ENCODE measurements around the gene PLEKHB1.

The PLEKHB1 gene, protein sequence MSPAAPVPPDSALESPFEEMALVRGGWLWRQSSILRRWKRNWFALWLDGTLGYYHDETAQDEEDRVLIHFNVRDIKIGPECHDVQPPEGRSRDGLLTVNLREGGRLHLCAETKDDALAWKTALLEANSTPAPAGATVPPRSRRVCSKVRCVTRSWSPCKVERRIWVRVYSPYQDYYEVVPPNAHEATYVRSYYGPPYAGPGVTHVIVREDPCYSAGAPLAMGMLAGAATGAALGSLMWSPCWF

DNA sequence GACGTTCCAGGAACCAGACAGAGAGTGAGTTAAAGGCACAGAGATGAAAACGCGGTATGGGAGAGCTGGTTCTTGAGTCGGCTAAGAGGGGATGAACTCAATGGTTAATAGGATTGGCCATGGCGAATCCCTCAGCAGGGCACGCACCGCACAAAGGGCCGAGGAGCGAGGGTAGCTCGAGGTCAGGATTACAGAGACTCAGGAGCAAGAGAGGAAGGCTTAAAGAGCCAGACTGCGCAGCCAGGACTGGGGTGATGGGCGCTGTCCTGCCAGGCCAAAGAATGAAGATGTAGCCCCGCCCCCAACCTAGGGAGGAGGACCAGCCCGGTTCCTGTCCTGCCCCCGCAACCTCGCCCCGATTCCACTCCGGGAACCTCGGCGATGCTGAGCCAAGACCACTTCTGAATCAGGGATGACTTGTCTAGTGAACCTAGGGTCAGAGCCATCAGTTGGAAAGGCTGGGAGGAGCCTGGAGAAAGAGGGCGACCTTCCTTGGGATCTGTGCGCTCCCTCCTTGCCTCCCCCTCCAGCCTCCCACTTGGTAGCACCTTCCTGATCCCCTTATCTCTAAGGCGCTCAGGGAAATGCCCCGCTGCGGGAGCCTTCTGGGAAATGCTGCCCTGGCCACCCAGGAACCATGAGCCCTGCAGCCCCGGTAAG, at the start of gene PLEKHB1:
Gene PLEKHB1 (plus strand): TSS at position 610 of the 660 bp plus-strand sequence. CDS start 28 bp downstream, at position 638.
- DNase-seq = no peak

DNA sequence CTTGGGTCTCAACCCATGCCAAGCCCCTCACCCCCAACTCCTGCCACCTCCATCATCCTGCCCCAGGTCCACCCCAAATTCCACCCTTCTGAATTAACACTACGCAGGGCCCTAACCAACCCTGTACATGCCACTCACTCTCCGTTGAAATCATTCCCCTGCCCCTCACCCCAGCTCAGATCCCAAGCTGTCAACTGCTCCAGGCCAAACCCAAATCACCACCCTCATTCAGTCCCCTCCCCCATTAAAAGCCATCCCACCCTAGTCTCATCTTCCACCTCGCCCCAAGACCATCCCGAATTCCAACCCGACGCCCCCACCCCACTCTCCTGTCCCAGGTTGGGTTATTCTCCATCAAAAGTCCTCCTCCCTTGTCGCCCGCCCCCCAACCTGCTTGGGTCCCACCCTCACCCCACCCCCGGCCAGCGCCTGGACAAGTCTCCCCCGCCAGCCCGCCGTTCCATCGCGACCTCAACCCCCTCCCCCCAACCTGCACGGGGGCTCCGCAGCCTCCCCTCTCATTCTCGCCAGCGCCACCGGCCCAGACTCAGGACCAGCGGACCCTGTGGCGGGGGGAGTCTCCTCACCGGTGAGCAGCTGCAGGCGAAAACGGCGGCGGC, 48.9 kb upstream of the PLEKHB1 start:
- DNase-seq = no peak

DNA sequence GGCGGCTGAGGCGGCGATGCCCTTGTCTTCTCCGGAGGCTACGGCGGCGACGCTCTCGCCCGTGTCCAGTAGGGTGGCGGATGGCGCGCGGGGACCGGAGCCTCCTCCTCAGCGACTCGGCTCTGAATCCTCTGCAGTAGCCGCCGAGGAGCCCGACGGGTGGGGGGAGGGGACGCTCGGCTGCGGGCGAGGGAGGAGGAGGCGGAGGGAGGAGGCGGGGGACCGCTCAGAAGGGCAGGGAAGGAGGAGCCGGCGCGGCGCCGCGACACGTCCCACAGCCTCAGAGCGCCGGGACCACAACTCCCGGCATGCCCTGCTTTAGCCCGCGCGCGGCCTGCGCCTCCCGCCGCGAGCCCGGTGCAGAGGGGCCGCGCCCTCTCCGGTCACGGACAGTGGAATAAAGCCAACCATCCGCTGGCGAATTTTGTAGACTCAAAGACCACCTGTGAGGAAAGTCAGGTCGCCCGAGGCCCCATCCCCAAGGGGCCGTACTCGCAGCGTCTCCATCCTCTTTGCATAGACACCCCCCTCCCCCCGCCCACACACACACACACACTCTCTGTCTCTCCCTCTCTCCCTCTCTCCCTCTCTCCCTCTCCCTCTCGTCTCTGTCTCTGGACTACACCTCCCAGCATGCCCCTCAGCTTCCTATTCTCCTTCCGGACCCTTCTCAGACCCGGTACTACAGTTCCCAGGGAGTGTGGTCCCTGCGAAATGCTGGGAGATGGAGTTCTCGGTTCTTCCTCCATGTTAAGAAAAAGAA, 48.2 kb upstream of the PLEKHB1 start, which contains the start of gene FAM168A:
Gene FAM168A (minus strand): TSS at position 157 of the 763 bp plus-strand sequence. CDS start 129,638 bp downstream, outside the sequence.
- peak; percentile 91 to 92 for DNase-seq

DNA sequence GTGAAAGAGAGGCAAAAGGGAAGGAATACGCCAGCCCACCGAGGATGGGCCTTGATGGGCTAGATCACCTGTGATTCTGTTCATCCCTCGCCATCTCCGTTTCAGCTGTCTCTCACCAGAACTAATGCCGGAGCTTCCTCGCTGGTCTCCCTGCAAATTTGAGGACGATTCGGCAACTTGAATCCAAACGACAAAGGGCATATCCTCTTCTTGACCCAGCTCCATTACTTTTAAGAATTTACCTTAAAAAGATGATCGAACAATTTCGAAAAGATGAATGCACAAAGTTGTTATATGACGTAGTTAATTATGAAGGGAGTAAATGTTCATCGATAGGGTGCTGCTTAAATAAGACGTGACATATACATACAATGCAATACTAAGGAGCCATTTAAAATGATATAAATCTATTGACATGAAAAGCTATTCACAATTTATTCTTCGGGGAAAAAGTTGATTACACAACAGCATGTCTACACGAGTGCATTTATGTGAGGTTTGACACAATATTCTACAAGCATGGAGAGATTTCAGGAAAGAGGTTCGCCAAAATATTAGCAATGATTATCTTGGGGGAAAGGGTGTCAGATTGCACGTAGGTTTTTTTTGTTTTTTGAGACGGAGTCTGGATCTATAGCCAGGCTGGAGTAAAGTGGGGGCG, 47.5 kb upstream of the PLEKHB1 start:
- DNase-seq = no peak

DNA sequence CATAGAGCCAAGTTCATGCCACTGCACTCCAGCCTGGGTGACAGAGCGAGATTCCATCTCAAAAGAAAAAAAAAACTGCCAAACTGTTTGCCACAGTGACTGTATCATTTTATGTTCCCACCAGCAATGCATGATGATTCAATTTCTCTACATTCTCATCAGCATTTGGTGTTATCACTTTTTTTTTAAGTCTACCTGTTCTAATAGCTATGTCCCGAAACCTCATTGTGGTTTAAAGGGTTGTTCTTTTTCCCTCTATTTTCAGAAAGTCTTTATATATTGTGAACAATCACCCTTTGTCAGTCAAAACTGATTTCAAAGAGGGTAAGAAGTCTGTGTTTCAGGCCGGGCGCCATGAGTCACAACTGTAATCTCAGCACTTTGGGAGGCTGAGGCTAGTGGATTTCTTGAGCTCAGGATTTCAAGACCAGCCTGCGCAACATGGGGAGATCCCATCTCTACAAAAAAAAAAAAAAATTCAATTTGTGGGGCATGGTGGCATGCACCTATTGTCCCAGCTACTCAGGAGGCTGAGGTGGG, 33.7 kb upstream of the PLEKHB1 start:
- no peak for DNase-seq

DNA sequence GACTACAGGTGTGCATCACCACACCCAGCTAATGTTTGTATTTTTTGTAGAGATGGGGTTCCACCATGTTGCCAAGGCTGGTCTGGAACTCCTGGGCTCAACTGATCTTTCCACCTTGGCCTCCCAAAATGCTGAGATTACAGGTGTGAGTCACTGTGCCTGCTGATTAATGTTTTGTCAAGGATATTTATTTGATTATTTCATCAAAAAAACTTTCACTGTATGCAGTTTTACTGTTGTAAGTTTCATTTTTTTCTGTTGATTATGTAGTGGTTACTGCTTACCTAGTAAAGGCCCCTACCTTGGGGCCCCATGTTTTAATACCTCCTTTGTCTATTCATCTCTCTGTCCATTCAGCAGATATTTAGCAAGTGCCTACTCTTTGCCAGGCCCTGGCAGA, 31.8 kb upstream of the PLEKHB1 start:
- DNase-seq = no peak

DNA sequence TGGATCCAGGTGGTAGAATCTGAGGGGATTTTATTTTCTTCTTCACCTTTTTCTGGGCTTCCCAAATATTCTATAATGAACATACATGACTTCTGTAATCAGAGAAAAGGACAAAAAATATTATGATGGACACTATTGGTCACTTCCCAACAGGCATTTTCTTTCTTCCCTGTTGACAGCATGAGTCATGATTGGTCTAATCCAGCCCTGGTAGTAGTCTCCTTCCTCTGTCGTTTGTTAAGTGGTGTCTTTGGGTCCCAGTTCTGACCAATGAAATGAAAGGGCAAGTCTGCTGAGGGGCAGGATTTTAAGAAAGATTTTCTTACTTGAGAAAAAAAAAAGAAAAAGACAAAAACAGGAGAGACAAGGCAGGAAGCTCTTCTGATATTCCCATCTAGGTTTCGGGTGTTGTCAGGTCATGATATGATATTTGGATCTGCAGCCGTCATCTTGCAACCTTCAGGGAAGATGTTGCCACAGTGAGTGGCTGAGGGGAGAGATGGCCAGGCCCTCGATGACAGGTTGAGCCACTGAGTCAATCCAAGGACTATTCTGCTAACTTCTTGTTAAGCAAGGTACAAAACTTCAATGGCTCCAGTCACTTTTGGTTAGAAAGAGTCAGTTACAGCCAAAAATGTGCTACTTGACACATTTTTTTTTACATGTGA, 23.3 kb upstream of the PLEKHB1 start:
- no peak for DNase-seq

DNA sequence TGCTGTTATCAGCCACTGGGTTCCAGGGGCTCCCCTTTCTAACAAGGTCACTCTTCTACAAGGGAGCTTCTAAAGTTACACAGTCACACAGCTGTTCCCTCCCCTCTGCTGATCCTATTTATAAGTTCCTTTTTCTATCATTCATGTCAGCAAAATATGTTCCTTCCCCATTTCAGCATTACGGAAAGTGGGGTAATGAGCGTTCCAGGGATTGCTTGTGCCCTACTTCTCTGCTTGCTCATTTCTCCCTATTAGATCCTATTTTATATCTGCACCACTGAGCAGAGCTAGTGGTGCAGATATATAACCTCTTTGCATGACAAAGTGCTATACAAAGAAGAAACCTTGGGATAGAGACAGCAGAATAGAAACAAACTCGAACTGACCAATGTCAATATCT, 22.7 kb upstream of the PLEKHB1 start:
- peak; percentile 76 to 89 for DNase-seq

DNA sequence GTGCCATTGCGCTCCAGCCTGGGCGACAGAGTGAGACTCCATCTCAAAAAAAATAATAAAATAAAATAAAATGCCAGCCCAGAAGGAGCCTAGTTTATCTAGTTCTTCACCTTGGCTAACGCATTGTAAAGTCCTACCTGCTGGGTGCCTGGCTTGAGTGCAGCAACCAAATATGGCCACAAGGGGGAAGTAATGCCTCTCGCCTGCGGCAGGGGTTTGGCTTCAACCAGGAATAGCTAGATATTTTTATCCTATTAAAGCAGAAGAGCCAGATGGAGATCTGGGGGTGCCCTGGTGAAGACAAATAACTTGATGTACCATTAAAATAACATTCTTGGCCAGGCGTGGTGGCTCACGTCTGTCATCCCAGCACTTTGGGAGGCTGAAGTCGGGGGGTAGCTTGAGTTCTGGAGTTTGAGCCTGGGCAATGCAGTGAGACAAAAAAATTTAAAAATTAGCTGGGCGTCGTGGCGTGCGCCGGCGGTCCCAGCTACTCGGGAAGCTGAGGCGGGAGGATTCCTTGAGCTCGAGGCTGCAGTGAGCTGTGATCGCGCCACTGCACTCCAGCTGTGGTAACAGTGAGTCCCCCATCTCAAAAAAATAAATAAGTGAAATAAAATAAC, 20.6 kb upstream of the PLEKHB1 start:
- peak; percentile 70 for DNase-seq

DNA sequence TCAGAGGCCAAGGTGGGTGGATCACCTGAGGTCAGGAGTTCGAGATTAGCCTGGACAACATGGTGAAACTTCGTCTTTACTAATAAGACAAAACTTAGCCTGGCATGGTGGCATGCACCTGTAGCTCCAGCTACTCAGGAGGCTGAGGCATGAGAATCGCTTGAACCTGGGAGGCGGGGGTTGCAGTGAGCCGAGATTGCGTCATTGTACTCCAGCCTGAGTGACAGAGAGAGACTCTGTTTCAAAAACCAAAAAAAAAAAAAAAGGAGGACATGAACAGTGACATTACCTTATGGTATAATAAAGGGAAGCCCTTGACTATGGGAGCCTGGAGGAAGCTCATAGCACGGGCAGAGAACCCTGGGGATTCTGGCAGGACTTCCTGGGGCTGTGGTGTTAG, 16.5 kb upstream of the PLEKHB1 start:
- DNase-seq = no peak

DNA sequence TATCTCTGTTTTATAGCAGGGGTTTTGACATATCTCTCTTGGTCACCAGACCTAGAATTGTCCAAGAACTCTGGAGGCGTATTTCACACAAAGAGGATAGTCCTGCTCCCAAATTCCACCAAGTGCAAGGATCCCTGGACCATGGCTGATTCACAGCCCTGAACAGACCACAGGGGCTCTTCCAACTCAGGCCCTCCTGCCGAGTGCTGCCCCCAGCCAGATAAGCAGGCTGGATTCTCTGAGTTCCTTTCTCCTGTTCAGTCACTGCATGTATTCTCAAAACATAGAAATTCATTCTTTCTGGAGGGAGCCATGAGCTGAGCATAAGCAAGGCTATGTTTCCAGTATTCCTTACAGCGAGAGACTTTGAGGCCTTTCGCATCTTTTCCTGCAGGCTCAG, 13.4 kb upstream of the PLEKHB1 start:
- no peak for DNase-seq

DNA sequence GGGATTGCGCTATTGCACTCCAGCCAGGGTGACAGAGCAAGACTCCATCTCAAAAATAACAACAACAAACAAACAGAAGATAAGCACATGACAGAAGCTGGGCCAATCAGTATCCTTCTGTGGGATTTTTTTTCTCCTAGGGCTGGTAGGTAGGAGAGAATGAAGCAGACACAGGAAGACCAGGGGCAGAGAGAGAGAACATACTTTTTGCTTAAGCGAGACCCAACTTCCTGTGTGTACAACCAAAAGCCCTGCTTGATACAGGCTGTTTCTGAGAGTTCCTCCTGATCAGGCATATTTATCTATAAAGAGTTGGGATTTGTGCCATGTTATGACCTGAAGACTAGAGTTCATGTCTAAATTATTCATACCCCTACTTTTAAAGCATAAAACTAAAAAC, 12.4 kb upstream of the PLEKHB1 start:
- DNase-seq = no peak

DNA sequence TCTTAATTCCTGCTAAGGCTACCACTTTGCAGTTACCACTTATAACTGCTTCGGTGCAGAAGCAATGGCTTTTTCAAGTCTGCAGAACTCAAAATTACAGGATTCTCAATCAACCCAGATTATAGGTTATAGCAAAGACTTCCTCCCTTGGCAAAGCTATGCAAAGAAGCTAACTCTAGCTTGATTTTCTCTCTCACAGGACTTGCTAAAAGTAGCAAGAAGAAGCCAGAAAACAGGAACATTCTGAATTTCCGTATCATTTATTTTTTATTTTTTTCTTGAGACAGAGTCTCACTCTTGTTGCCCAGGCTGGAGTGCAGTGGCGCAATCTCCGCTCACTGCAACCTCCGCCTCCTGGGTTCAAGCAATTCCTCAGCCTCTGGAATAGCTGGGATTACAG, 10.7 kb upstream of the PLEKHB1 start:
- DNase-seq = no peak

DNA sequence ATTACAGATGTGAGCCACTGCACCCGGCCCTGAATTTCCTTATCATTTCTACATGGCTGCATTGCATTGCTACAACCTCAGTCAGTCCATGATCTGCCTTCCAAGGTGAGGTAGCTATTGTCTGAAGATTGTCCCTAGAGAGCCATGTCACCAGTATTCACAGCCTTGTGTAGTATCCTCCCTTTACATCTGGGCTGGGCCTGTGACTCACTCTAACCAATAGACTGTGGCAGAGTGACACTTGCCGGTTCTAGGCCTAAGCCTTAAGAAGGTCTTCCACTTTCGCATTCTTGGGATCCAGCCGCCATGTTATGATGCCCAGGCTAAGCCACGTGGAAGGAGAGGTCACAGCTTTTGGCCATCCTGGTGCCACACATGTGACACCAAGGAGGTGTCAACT, 10.1 kb upstream of the PLEKHB1 start:
- DNase-seq = no peak

DNA sequence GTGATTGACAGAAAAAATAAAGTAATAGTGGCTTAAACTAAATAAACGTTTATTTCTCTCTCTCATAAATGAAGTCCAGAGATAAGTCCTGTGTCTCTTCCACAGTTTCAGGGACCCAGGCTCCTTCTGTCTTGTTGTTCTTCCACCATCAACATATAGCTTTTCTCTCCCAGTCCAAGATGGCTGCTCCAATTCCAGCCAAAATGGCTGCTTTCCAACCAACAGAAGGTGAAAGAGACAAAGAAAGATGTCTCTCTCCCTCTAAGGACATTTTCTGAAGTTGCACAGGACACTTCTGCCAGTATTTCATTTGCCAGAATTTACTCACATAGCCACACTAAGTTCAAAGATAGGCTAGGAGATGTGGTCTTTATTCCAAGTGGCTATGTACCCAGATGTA, 9.4 kb upstream of the PLEKHB1 start:
- DNase-seq = no peak

DNA sequence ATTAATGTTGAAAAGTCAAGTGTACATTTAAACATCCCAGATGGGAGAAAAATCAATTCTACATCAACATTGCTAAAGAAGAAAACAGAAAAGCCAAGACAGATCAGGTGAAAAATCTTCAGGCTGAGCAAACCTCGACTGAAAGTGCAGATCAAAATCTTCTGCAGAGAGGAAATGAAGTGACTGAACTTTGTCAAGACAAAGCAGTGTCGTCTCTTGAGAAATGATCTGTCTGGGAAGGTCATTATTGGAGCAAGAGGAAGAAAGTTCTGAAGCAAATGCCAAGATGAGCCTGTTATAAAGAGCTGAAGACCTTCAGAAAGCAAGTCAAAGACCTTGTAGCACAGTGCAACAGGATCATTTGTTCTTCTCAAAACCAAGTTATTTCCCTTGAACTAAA, 5.8 kb upstream of the PLEKHB1 start:
- DNase-seq = no peak

DNA sequence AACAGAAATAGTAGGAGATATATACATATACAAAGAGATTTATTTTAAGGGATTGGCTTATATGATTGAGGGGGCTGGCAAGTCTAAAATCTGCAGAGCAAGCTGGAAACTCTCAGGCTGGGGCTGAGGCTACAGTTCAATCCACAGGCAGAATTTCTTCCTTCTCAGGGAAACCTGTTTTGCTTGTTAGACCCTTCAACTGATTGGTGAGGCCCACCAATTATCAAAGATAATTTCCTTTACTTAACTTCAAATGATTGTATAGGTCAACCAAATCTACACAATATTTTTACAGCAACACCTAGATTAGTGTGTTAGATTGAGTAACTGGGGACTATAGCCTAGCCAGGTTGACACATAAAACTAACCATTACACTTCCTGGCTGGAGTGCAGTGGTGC, 4.7 kb upstream of the PLEKHB1 start:
- no peak for DNase-seq

DNA sequence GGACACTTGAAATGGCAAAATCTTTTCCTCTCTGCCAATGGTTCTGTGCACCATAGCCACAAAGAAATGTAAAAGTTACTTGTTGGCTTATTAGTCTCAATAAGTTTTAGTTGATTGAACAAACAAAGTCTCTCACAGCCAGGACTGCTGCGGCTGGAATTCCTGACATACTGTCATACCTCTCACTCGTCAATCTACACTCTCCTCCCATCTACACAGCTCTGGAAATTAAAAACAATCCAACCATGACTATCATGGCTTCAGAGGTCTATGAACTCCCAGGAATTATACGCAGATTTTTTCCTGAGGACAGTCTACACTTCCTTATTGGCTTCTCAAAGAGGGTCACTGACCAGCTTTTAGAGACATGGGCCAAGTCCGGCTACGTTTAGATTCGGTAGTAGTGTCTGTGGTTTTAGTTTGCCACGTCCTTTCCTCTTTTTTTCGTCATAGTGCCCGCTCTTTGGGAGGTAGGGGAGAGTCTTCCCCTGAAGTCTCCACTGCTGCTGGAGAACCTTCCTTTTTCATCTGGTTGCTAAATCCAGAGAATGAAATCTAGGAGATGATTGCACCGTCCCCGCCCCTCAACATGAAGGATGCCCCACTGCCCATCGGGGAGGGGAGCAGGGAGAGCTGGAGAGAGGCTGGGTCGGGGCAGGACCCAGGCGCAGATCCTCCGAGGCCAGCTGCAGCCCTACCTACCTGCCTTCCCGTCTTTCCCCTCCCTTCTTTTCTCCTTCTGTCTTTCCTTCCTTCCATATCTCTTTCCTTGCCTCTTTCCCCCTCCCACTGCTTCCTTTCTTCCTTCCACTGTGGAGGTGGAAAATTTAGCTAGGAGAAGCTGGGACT, 1.0 kb upstream of the PLEKHB1 start:
- DNase-seq = no peak

DNA sequence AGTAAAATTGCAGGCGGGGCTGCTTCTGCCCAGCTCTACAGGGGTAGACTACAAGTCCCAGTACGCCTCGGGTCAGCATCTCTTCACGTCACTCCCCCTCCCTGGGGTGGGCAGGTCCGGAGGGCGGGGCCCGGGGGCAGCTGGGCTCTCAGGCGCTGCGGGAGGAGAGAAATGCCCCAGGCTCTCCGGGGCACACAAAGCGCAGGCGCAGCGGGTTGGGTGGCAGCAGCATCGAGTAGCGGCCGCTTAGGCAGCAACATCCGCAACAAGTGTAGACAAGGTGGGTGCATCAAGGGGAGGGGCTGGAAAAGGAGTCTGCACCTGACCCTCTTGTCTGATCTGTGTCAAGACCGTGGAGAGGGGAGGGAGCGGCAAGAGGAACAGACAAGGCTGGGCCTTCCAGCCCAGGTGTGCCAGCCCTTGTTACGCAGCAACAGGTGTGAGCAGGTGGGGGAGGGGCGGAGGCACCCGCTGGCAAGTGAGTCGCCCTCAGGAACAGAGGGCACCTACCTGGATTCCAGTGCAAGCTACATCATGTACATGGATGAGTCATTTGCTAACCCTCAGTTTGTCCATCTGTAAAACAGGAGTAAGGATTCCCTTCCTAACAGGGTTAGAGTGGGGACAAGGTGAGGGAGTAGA, 1.2 kb downstream of the PLEKHB1 start:
- DNase-seq = peak; percentile 20 to 42

DNA sequence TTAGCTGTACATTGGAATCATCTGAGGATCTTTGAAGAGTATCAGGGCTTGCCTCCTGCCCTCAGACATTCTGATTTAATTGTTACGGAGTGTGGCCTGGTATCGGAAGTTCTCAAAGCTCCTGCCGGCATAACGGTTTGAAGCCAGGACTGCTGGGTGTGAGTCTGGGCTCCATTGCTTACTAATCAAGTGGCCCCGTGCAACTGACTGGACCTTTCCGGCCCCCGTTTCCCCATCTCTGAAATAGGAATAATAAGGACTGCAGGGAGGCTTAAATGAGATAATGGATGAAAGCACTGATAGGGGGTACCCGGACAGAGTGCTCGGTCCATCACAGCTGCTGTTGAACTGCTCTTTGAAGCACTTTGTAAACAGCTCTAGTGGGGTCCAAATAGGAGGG, 1.7 kb downstream of the PLEKHB1 start:
- no peak for DNase-seq
